Astrocyte (in vitro differentiated cells and primary cell): ENCODE data around the gene BCL2L1. TPM values are rescaled to one million over a fixed set of nuclear protein-coding genes. Genes with fewer than 3 reads are reported as not detected.

Source experiments
- DNase-seq: peaks from one replicate; pipeline ENCODE4 v3.0.0-alpha.2; 2010; ENCODE audit warnings: low read depth
- FAIRE-seq: peaks from 2 replicates; lab custom pipeline; 2011; peaks lifted over from hg19 to GRCh38; lab: Jason Lieb, UNC
- H2AFZ ChIP-seq: 2 replicates; pipeline ENCODE4 v1.6.0; 2012; ENCODE audit warnings: low read depth, low read length, inconsistent platforms
- H3K27ac ChIP-seq: 2 replicates; pipeline ENCODE4 v1.5.1; 2011; ENCODE audit warnings: low read depth, low read length, inconsistent platforms
- H3K27me3 ChIP-seq: 2 replicates; pipeline ENCODE4 v1.6.0; 2011; ENCODE audit warnings: low read length, inconsistent platforms; ENCODE audit not compliant: insufficient read depth
- H3K36me3 ChIP-seq: 2 replicates; pipeline ENCODE4 v1.5.1; 2011; ENCODE audit warnings: low read length, inconsistent platforms; ENCODE audit not compliant: insufficient read depth
- H3K4me1 ChIP-seq: 2 replicates; pipeline ENCODE4 v1.5.1; 2011; ENCODE audit warnings: low read length, inconsistent platforms; ENCODE audit not compliant: insufficient read depth
- H3K4me2 ChIP-seq: 2 replicates; pipeline ENCODE4 v1.6.0; 2012; ENCODE audit warnings: low read length, inconsistent platforms
- H3K4me3 ChIP-seq: 2 replicates; pipeline ENCODE4 v1.5.1; 2011; ENCODE audit warnings: low read depth, mild to moderate bottlenecking, low read length, inconsistent platforms; ENCODE audit not compliant: insufficient read depth
- H3K79me2 ChIP-seq: 2 replicates; pipeline ENCODE4 v1.6.0; 2012; ENCODE audit warnings: mild to moderate bottlenecking, low read length, inconsistent platforms; ENCODE audit not compliant: insufficient read depth
- H3K9ac ChIP-seq: 2 replicates; pipeline ENCODE4 v1.6.0; 2012; ENCODE audit warnings: mild to moderate bottlenecking, low read length, inconsistent platforms
- H3K9me3 ChIP-seq: 2 replicates; pipeline ENCODE4 v1.5.1; 2012; ENCODE audit warnings: low read depth, mild to moderate bottlenecking, low read length, inconsistent platforms; ENCODE audit not compliant: insufficient read depth
- H4K20me1 ChIP-seq: 2 replicates; pipeline ENCODE4 v1.6.0; 2012; ENCODE audit warnings: low read length, inconsistent platforms; ENCODE audit not compliant: insufficient read depth
- H3K27ac Mint-ChIP-seq: one replicate; pipeline ENCODE4 v1.8.0; 2021; ENCODE audit warnings: mild to moderate bottlenecking, mixed read lengths; ENCODE audit not compliant: unreplicated experiment
- H3K27me3 Mint-ChIP-seq: one replicate; pipeline ENCODE4 v1.8.0; 2021; ENCODE audit warnings: low read depth, mixed read lengths; ENCODE audit not compliant: unreplicated experiment
- H3K36me3 Mint-ChIP-seq: one replicate; pipeline ENCODE4 v1.8.0; 2021; ENCODE audit warnings: low read depth, mixed read lengths; ENCODE audit not compliant: unreplicated experiment
- H3K4me1 Mint-ChIP-seq: one replicate; pipeline ENCODE4 v1.8.0; 2021; ENCODE audit warnings: low read depth, mixed read lengths; ENCODE audit not compliant: unreplicated experiment
- H3K4me3 Mint-ChIP-seq: one replicate; pipeline ENCODE4 v1.8.0; 2021; ENCODE audit warnings: mild to moderate bottlenecking, moderate library complexity, mixed read lengths; ENCODE audit not compliant: unreplicated experiment
- H3K9me3 Mint-ChIP-seq: one replicate; pipeline ENCODE4 v1.8.0; 2021; ENCODE audit warnings: mild to moderate bottlenecking, mixed read lengths; ENCODE audit not compliant: unreplicated experiment
- EZH2 ChIP-seq: IDR thresholded peaks from 2 replicates; pipeline ENCODE4 v1.6.1; 2012; ENCODE audit warnings: mild to moderate bottlenecking, low read length, inconsistent platforms; ENCODE audit not compliant: insufficient read depth
- total RNA-seq: library from RNA; stranded (reverse); gene quantifications from 2 replicates; pipeline ENCODE4 v1.2.1, GENCODE V29; 2021
- TF ChIP-seq, protein P1 (sequence below): IDR thresholded peaks from 2 replicates; pipeline ENCODE4 v1.5.1; 2011; ENCODE audit warnings: low read depth, mild to moderate bottlenecking, inconsistent platforms, low read length, moderate library complexity; ENCODE audit not compliant: insufficient read depth

The BCL2L1 gene
- total RNA-seq, 1 donor from 2014 or later = 149 TPM

- no peak overlapping the region for H3K4me3 Mint-ChIP-seq
- Histone ChIP-seq H3K27me3 (no peaks in the 10 kb centered on the region), H2AFZ (no peak overlapping the region), H3K36me3 (no peaks in the 10 kb centered on the region), H3K4me3 (no peak overlapping the region), H3K27ac (no peak overlapping the region), H3K4me2 (no peak overlapping the region), H4K20me1 (peaks cover 26% of the 10 kb centered on the region), H3K9ac (peak overlapping the region; percentile 13), H3K9me3 (no peaks in the 10 kb centered on the region), H3K4me1 (peaks cover 30% of the 10 kb centered on the region), H3K79me2 (peaks cover 91% of the 10 kb centered on the region)
- H3K27me3 Mint-ChIP-seq = no peaks in the 10 kb centered on the region
- no peak for TF ChIP-seq EZH2
- TF ChIP-seq, protein P1, sequence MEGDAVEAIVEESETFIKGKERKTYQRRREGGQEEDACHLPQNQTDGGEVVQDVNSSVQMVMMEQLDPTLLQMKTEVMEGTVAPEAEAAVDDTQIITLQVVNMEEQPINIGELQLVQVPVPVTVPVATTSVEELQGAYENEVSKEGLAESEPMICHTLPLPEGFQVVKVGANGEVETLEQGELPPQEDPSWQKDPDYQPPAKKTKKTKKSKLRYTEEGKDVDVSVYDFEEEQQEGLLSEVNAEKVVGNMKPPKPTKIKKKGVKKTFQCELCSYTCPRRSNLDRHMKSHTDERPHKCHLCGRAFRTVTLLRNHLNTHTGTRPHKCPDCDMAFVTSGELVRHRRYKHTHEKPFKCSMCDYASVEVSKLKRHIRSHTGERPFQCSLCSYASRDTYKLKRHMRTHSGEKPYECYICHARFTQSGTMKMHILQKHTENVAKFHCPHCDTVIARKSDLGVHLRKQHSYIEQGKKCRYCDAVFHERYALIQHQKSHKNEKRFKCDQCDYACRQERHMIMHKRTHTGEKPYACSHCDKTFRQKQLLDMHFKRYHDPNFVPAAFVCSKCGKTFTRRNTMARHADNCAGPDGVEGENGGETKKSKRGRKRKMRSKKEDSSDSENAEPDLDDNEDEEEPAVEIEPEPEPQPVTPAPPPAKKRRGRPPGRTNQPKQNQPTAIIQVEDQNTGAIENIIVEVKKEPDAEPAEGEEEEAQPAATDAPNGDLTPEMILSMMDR = no peak
- FAIRE-seq = no peak
- H3K27ac Mint-ChIP-seq = no peak overlapping the region
- no peaks in the 10 kb centered on the region for H3K9me3 Mint-ChIP-seq
- DNase-seq = no peak
- H3K36me3 Mint-ChIP-seq = peaks cover 29% of the 10 kb centered on the region
- H3K4me1 Mint-ChIP-seq = peaks cover 68% of the 10 kb centered on the region
Observed at GRCh38 chr20:31694842-31695593, 27.6 kb downstream of the BCL2L1 start.

DNA sequence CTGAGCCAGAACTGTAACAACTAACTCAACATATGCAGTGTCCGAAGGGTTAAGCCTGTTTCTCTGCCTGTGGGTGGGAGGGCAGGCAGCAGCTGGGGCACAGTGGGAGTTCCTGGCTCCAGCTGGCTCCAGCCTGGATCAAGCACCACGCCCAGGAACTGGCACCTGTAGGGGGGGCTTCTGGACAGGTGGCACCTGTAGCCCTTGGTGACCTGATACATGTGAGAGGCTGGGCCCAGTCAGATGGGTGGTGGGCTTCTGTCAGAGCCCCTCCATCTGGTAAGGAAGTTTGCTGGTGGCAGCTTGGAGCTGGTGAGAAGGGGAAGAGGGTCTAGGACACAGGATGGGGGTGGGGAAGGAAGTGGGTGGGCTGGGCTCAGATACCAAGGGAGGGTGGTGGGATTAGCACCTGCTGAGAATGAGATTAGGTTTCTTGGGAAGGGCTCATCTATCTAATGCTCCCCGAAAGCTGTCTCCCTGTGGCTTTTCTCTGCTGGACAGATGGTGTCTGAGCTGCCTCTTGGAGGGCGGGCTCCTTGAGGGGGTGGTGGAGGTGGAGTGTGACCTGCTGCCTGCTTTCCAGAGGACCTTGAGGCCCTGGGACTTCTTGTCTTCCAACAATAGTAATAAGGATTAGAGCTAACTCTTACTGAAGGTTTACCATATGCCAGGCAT is 28.5 kb downstream of the BCL2L1 start:
- Mint-ChIP-seq H3K27ac (no peak overlapping the region), H3K4me1 (peaks cover 59% of the 10 kb centered on the region), H3K4me3 (no peak overlapping the region), H3K27me3 (no peaks in the 10 kb centered on the region), H3K9me3 (no peaks in the 10 kb centered on the region), H3K36me3 (peaks cover 25% of the 10 kb centered on the region)
- Histone ChIP-seq H3K27ac (no peak overlapping the region), H3K79me2 (peaks cover 90% of the 10 kb centered on the region), H2AFZ (no peak overlapping the region), H3K27me3 (no peaks in the 10 kb centered on the region), H4K20me1 (peaks cover 26% of the 10 kb centered on the region), H3K4me3 (no peak overlapping the region), H3K4me1 (peaks cover 22% of the 10 kb centered on the region), H3K4me2 (no peak overlapping the region), H3K9me3 (no peaks in the 10 kb centered on the region), H3K9ac (no peak overlapping the region), H3K36me3 (no peaks in the 10 kb centered on the region)
- DNase-seq (no peak), FAIRE-seq (no peak)
- TF ChIP-seq, protein P1 = no peak
- no peak for TF ChIP-seq EZH2
